ENCODE measurements around the gene IL20RA. TPM values are rescaled to one million over a fixed set of nuclear protein-coding genes. Genes with fewer than 3 reads are reported as not detected.

The IL20RA gene, protein sequence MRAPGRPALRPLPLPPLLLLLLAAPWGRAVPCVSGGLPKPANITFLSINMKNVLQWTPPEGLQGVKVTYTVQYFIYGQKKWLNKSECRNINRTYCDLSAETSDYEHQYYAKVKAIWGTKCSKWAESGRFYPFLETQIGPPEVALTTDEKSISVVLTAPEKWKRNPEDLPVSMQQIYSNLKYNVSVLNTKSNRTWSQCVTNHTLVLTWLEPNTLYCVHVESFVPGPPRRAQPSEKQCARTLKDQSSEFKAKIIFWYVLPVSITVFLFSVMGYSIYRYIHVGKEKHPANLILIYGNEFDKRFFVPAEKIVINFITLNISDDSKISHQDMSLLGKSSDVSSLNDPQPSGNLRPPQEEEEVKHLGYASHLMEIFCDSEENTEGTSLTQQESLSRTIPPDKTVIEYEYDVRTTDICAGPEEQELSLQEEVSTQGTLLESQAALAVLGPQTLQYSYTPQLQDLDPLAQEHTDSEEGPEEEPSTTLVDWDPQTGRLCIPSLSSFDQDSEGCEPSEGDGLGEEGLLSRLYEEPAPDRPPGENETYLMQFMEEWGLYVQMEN
- 0.70 TPM for polyA plus RNA-seq (2013, experiment 1 of 2)
- polyA plus RNA-seq (2013, experiment 2 of 2): 0.95 TPM

DNA sequence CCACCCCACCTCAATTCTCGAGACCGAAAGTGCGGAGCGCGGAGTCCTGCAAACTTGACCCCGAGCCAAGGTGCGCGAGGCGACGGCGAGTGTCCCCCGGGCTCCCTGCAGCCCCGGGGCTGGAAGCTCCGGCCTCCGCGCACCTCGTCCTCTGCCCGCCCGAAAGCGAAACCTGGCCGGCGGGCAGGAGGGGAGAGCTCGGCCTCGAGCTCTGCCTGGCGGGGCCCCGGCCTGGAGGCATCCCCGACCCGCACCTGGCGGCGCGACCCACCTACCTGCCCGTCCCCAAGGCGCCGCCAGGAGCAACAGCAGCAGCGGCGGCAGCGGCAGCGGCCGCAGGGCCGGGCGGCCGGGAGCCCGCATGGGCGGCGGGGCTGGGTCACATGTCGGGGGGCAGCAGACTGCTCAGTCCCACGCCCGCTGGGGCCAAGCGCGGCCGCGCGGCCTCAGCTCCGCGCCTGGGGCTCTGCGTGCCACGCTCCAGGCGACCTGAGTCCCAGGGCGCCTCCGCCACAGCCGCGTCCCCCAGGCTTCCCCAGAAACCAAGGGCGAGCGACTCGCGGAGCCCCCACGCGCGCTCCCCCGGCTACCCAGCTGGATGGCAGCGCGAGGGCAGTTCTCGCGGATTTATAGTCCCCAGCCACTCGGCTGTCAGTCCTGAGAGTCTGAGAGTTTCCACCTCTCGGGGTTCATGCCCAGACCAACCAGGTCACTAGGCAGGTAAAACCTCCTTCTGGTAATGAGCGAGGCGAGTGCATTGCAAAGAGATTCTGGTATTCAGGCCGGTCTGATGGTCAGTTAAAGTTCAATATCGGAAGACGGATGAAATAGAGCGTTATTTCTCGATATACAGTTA is at the start of gene IL20RA:
Gene IL20RA (minus strand): TSS at position 600 of the 856 bp plus-strand sequence. CDS start 237 bp downstream, at position 363.
- H3K27me3 ChIP-seq (ENCODE audit: insufficient read depth, low read length): peaks cover 58% of the 10 kb centered on the region
- H3K4me1 ChIP-seq (ENCODE audit: insufficient read depth, low read length): no peaks in the 10 kb centered on the region
- WGBS: 9% methylated on average over 83 of the region's 83 CpGs
- no peaks in the 10 kb centered on the region for H3K9me3 ChIP-seq (ENCODE audit: insufficient read depth, low read depth, low read length)
- H3K4me3 ChIP-seq (ENCODE audit: low read length): peak within 1 kb of the TSS; percentile 64
- no peaks in the 10 kb centered on the region for H3K36me3 ChIP-seq (ENCODE audit: insufficient read depth, low read length)
- peak within 1 kb of the TSS; percentile 72 for H3K9ac ChIP-seq (ENCODE audit: low read depth, low read length)
- H3K27ac ChIP-seq (ENCODE audit: low read depth, low read length): no peak within 1 kb of the TSS

DNA sequence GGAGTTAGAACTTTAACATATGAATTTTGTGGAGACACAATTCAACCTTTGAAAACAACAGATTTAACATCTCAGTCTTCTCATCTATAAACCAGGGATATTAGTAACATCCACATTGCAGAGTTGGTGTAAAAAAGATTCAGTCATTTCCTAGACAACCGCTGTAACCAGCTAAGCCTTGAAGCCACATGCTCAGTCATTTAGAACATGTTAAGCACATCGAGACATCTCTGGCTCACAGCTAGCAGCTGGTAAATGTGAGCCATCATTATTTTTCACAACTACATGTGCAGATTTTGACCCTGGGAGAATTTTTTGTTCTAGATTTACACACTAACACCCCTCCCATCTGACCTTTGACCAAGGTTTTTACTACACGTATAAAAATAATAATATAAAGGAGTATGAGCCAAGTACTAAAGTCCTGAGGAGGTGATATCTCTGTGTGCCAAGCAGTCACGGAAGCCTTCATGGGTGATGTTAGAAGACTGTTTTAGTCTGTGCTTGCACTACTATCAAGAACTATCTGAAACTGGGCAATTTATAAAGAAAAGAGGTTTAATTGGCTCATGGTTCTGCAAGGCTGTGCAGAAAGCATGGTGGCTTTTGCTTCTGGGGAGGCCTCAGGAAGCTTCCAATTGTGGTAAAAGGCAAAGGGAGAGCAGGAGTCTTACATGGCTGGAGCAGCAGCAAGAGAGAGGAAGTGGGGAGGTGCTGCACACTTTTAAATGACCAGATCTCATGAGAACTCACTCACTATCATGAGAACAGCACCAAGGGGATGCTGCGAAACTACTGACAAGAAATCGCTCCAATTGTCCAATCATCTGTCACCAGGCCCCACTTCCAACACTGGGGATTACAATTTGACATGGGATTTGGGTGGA is 48.7 kb upstream of the IL20RA start:
- WGBS: 95% methylated on average over 5 of the region's 6 CpGs
- H3K4me3 ChIP-seq (ENCODE audit: low read length): no peak overlapping the region
- H3K27me3 ChIP-seq (ENCODE audit: insufficient read depth, low read length): no peaks in the 10 kb centered on the region
- no peak overlapping the region for H3K9ac ChIP-seq (ENCODE audit: low read depth, low read length)
- H3K9me3 ChIP-seq (ENCODE audit: insufficient read depth, low read depth, low read length): no peaks in the 10 kb centered on the region
- no peaks in the 10 kb centered on the region for H3K36me3 ChIP-seq (ENCODE audit: insufficient read depth, low read length)
- peaks cover 11% of the 10 kb centered on the region for H3K4me1 ChIP-seq (ENCODE audit: insufficient read depth, low read length)
- no peak overlapping the region for H3K27ac ChIP-seq (ENCODE audit: low read depth, low read length)

DNA sequence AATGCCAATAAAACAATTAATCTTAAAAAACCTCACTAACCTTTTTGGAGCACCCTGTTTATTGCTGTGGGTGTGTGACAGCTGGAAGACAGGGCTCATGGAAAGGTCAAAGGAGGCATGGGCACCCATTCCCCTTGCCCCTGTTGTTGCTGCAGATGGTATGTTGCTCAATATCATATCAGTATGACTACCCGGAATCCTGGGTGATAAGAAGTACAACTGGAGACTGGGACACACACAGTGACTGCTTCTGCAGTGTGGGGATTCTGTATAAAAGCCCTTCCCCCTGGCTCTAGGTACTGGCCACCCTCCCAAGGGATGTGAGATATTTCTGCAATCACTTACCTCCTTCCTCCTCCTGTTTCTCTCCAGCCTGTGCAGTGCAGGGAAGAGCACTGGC is 47.3 kb upstream of the IL20RA start:
- Histone ChIP-seq H3K9ac (ENCODE audit: low read depth, low read length) (no peak overlapping the region), H3K4me3 (ENCODE audit: low read length) (no peak overlapping the region), H3K36me3 (ENCODE audit: insufficient read depth, low read length) (no peaks in the 10 kb centered on the region), H3K27ac (ENCODE audit: low read depth, low read length) (no peak overlapping the region), H3K9me3 (ENCODE audit: insufficient read depth, low read depth, low read length) (no peaks in the 10 kb centered on the region), H3K4me1 (ENCODE audit: insufficient read depth, low read length) (peaks cover 11% of the 10 kb centered on the region), H3K27me3 (ENCODE audit: insufficient read depth, low read length) (no peaks in the 10 kb centered on the region)
- WGBS: 86% methylated on average over 1 of the region's 1 CpG

DNA sequence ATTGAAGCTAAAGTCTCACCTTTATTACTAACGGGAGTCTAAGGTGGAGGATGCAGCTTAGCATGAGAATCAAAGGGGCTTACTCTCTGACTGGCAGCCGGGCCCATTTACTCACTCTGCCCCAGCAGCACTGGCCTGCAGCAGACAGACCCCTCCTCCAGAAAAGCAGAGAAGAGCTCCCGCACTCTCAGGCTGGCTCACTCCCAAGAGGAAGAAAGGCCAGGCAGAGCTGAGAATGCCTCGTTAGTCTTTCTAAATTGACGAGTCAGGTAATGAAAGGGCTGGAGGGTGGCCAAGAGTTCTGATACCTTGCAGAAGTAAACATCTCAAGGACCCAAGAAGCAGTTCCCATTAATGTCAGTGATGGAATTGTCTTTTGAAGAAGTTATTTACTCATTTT is 44.5 kb upstream of the IL20RA start:
- H3K27me3 ChIP-seq (ENCODE audit: insufficient read depth, low read length): no peaks in the 10 kb centered on the region
- H3K9ac ChIP-seq (ENCODE audit: low read depth, low read length): no peak overlapping the region
- no peaks in the 10 kb centered on the region for H3K9me3 ChIP-seq (ENCODE audit: insufficient read depth, low read depth, low read length)
- H3K4me1 ChIP-seq (ENCODE audit: insufficient read depth, low read length): peaks cover 4% of the 10 kb centered on the region; the same call in 1 of the 2 replicates
- no peak overlapping the region for H3K4me3 ChIP-seq (ENCODE audit: low read length)
- H3K27ac ChIP-seq (ENCODE audit: low read depth, low read length): no peak overlapping the region
- 74% methylated on average over 5 of the region's 5 CpGs for WGBS
- no peaks in the 10 kb centered on the region for H3K36me3 ChIP-seq (ENCODE audit: insufficient read depth, low read length)

DNA sequence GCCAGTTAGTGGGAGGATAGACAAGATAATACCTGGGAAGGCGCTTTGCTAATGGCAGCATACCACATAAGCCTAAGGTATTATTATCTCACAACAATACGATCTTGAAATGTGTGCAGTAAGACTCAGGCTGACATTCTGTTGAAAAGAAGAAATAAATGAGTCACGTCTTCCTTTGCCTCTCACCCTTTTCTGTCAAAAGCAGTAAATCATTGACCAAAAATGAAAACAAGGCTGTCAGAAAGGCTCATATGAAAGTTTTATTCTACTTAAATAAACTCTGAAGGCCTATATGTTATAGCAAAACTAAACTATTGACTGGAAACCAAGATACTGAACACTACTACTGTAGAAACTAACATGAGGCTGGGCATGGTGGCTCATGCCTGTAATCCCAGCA is 43.1 kb upstream of the IL20RA start:
- H3K9ac ChIP-seq (ENCODE audit: low read depth, low read length): no peak overlapping the region
- no peak overlapping the region for H3K4me3 ChIP-seq (ENCODE audit: low read length)
- no peaks in the 10 kb centered on the region for H3K4me1 ChIP-seq (ENCODE audit: insufficient read depth, low read length)
- H3K9me3 ChIP-seq (ENCODE audit: insufficient read depth, low read depth, low read length): no peaks in the 10 kb centered on the region
- 90% methylated on average over 3 of the region's 3 CpGs for WGBS
- no peaks in the 10 kb centered on the region for H3K27me3 ChIP-seq (ENCODE audit: insufficient read depth, low read length)
- no peaks in the 10 kb centered on the region for H3K36me3 ChIP-seq (ENCODE audit: insufficient read depth, low read length)
- no peak overlapping the region for H3K27ac ChIP-seq (ENCODE audit: low read depth, low read length)

DNA sequence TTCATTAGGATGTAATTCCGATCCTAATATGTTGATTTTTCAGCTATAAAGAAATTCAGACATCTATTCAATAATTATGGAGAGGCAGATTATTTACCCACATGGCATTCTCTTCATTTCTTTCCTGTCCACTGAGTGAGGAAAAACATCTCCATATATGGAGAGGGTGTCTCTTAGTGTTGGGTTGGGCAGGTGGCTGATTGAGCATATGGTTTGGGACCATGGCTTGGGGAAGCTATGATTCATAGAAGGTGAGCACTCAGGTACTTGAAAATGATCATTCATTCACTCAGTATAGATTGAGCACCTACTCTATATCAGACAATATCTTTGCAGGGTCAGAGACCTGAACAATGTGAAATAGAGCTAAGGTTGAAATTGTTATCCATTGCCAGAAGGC is 41.3 kb upstream of the IL20RA start:
- Histone ChIP-seq H3K4me1 (ENCODE audit: insufficient read depth, low read length) (peaks cover under 1% of the 10 kb centered on the region; the same call in 1 of the 2 replicates), H3K36me3 (ENCODE audit: insufficient read depth, low read length) (no peaks in the 10 kb centered on the region), H3K9ac (ENCODE audit: low read depth, low read length) (no peak overlapping the region), H3K27me3 (ENCODE audit: insufficient read depth, low read length) (no peaks in the 10 kb centered on the region), H3K4me3 (ENCODE audit: low read length) (no peak overlapping the region), H3K27ac (ENCODE audit: low read depth, low read length) (no peak overlapping the region), H3K9me3 (ENCODE audit: insufficient read depth, low read depth, low read length) (no peaks in the 10 kb centered on the region)
- no CpG with 5 or more reads among the region's 1 CpG for WGBS

DNA sequence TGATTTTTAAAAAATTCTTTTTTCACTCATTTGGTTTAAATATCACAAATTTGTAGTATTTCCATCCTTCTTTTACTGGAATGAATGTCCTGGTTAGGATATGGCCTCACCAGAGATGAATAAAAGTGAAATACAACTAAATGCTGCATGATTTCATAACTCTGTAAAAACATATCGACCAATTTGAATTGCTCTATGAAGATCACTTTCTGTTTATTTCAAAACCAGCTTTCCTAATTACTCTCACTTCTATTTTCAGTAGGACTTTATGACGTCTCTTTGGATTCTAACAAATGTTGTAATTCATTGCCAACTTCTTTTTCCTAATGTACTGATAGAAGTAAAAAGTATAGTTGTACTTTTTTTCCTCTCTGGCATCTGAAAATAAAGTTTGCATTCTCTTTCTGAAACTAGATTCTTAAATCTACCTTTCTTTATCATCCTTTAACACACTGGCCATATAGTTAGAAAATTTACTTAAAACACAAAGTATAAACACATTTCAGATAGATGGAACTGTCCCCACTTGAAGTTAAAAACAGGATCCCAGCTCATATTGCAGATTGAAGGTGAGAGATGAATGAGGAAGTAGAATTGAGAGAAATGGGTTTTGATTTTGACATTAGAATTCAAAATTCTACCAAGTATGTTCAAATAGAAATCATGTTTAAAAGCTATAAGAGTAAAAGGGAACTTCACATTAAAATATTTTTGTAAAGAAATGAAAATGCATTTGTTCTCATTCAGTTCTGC is 40.3 kb upstream of the IL20RA start:
- H3K36me3 ChIP-seq (ENCODE audit: insufficient read depth, low read length): no peaks in the 10 kb centered on the region
- no peaks in the 10 kb centered on the region for H3K27me3 ChIP-seq (ENCODE audit: insufficient read depth, low read length)
- H3K4me3 ChIP-seq (ENCODE audit: low read length): no peak overlapping the region
- H3K4me1 ChIP-seq (ENCODE audit: insufficient read depth, low read length): peaks cover 3% of the 10 kb centered on the region; the same call in 1 of the 2 replicates
- no peaks in the 10 kb centered on the region for H3K9me3 ChIP-seq (ENCODE audit: insufficient read depth, low read depth, low read length)
- H3K27ac ChIP-seq (ENCODE audit: low read depth, low read length): no peak overlapping the region
- WGBS: 91% methylated on average over 2 of the region's 2 CpGs
- no peak overlapping the region for H3K9ac ChIP-seq (ENCODE audit: low read depth, low read length)

DNA sequence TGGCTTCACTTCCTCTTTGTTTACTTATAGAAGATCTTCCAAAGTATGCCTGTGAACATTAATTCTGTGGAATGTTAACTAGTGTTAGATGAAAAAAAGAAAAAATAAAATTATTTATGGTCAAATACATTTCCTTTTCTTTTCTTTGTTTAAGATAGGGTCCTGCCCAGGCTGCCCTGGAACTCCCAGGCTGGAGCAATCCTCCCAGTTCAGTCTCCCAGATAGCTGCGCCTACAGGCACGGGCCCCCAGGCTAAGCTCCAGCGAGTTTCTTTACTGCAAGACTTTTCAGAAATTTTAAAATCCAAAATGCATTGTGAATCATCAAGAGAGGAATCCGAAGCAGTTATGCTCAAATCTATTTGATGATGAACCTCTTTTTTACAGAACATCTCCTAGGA is 39.3 kb upstream of the IL20RA start:
- no peaks in the 10 kb centered on the region for H3K36me3 ChIP-seq (ENCODE audit: insufficient read depth, low read length)
- H3K27ac ChIP-seq (ENCODE audit: low read depth, low read length): no peak overlapping the region
- no peaks in the 10 kb centered on the region for H3K9me3 ChIP-seq (ENCODE audit: insufficient read depth, low read depth, low read length)
- no peaks in the 10 kb centered on the region for H3K27me3 ChIP-seq (ENCODE audit: insufficient read depth, low read length)
- H3K4me1 ChIP-seq (ENCODE audit: insufficient read depth, low read length): peaks cover 3% of the 10 kb centered on the region; the same call in 1 of the 2 replicates
- WGBS: 88% methylated on average over 4 of the region's 4 CpGs
- no peak overlapping the region for H3K4me3 ChIP-seq (ENCODE audit: low read length)
- no peak overlapping the region for H3K9ac ChIP-seq (ENCODE audit: low read depth, low read length)

DNA sequence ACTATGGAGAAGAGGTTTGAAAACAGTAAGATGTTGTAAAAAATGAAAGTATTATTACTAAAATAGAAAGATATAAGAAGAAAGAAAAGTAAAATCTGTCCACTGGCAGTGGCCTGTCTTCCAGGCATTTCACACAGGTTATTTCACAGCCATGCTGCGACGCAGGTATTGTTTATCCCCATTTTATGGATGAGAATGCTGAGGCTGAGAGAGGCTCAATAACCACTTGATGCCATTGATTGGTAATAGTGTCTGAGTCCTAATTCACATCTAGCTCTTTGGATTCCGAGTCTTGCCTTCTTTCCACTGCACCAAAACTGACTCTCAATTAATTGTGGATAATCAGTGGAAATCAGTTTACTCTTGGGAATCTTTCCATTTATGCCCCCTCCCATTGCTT is 37.2 kb upstream of the IL20RA start:
- Histone ChIP-seq H3K9ac (ENCODE audit: low read depth, low read length) (no peak overlapping the region), H3K27ac (ENCODE audit: low read depth, low read length) (no peak overlapping the region), H3K4me3 (ENCODE audit: low read length) (no peak overlapping the region), H3K9me3 (ENCODE audit: insufficient read depth, low read depth, low read length) (no peaks in the 10 kb centered on the region), H3K4me1 (ENCODE audit: insufficient read depth, low read length) (peaks cover 3% of the 10 kb centered on the region; the same call in 1 of the 2 replicates), H3K27me3 (ENCODE audit: insufficient read depth, low read length) (no peaks in the 10 kb centered on the region), H3K36me3 (ENCODE audit: insufficient read depth, low read length) (no peaks in the 10 kb centered on the region)
- WGBS: 95% methylated on average over 2 of the region's 3 CpGs

DNA sequence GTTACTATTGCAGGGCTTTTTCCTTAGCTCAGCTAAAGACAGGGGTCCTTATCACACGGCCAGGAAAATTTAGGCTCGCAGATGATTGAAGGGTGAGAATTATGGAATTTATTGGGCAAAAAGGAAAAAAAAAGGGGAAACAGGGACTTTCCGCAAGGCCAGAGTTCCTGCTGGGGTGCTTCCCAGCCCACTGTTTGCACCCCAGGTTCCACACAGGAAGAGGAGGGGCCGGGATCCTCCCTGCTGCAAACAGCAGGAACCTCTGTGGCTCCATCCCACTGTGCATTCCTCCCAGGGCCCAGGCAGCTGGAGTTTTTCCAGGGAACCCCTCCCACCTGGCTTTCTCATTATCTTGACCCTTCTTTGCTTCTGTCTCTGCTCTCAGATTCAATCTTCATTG is 35.9 kb upstream of the IL20RA start:
- H3K27ac ChIP-seq (ENCODE audit: low read depth, low read length): no peak overlapping the region
- no peaks in the 10 kb centered on the region for H3K9me3 ChIP-seq (ENCODE audit: insufficient read depth, low read depth, low read length)
- H3K9ac ChIP-seq (ENCODE audit: low read depth, low read length): no peak overlapping the region
- H3K27me3 ChIP-seq (ENCODE audit: insufficient read depth, low read length): no peaks in the 10 kb centered on the region
- WGBS: 83% methylated on average over 4 of the region's 4 CpGs
- H3K36me3 ChIP-seq (ENCODE audit: insufficient read depth, low read length): no peaks in the 10 kb centered on the region
- no peak overlapping the region for H3K4me3 ChIP-seq (ENCODE audit: low read length)
- H3K4me1 ChIP-seq (ENCODE audit: insufficient read depth, low read length): peaks cover 3% of the 10 kb centered on the region; the same call in 1 of the 2 replicates
